GM18858 (cell line): ENCODE results near the gene ROBO2.

Experiments used
- ATAC-seq: cut with Tn5 transposase; IDR thresholded peaks from one replicate; pipeline ENCODE4 v1.9.1; 2021; ENCODE audit not compliant: unreplicated experiment

The ROBO2 gene

GRCh38 chr3:77254967-77255831 lies 215.3 kb downstream of the ROBO2 start:
- ATAC-seq, result peak; percentile 95

- ATAC-seq, result no peak
These were observed 216.9 kb downstream of the ROBO2 start for GRCh38 chr3:77256584-77257503.

- no peak for ATAC-seq
These were observed 219.8 kb downstream of the ROBO2 start for GRCh38 chr3:77259694-77260093.

GRCh38 chr3:77262361-77262760 lies 222.5 kb downstream of the ROBO2 start:
- no peak for ATAC-seq

GRCh38 chr3:77267589-77267988 lies 227.7 kb downstream of the ROBO2 start:
- ATAC-seq, result no peak

GRCh38 chr3:77271306-77271705 lies 231.4 kb downstream of the ROBO2 start:
- ATAC-seq, result no peak

GRCh38 chr3:77271711-77272110 lies 231.8 kb downstream of the ROBO2 start:
- ATAC-seq, result no peak

GRCh38 chr3:77279276-77279675 lies 239.4 kb downstream of the ROBO2 start:
- no peak for ATAC-seq

- ATAC-seq, result no peak
These were observed 241.8 kb downstream of the ROBO2 start for GRCh38 chr3:77281721-77282120.

- no peak for ATAC-seq
These were observed 243.2 kb downstream of the ROBO2 start for GRCh38 chr3:77283108-77283507.

- ATAC-seq, result no peak
These were observed 248.4 kb downstream of the ROBO2 start for GRCh38 chr3:77288348-77288747.

GRCh38 chr3:77296527-77296926 lies 256.6 kb downstream of the ROBO2 start:
- no peak for ATAC-seq

- ATAC-seq, result no peak
These were observed 258.5 kb downstream of the ROBO2 start for GRCh38 chr3:77298417-77298816.

GRCh38 chr3:77303955-77304699 lies 264.2 kb downstream of the ROBO2 start:
- no peak for ATAC-seq

- ATAC-seq, result no peak
These were observed 264.8 kb downstream of the ROBO2 start for GRCh38 chr3:77304700-77305021.

GRCh38 chr3:77309460-77309859 lies 269.6 kb downstream of the ROBO2 start:
- ATAC-seq, result no peak

GRCh38 chr3:77313843-77314242 lies 273.9 kb downstream of the ROBO2 start:
- ATAC-seq, result no peak

- no peak for ATAC-seq
These were observed 279.8 kb downstream of the ROBO2 start for GRCh38 chr3:77319711-77320110.

- no peak for ATAC-seq
These were observed 280.6 kb downstream of the ROBO2 start for GRCh38 chr3:77320514-77320913.

- no peak for ATAC-seq
These were observed 281.7 kb downstream of the ROBO2 start for GRCh38 chr3:77321646-77322045.

- ATAC-seq, result no peak
These were observed 283.7 kb downstream of the ROBO2 start for GRCh38 chr3:77323626-77324025.
